ENCODE data around the gene TBC1D20.
"Not testable (repeated sequence)": the region's sequence is repeated elsewhere in the genome, so short reads cannot be mapped to it uniquely, and the experiment has no call there.

TBC1D20 gene

DNA sequence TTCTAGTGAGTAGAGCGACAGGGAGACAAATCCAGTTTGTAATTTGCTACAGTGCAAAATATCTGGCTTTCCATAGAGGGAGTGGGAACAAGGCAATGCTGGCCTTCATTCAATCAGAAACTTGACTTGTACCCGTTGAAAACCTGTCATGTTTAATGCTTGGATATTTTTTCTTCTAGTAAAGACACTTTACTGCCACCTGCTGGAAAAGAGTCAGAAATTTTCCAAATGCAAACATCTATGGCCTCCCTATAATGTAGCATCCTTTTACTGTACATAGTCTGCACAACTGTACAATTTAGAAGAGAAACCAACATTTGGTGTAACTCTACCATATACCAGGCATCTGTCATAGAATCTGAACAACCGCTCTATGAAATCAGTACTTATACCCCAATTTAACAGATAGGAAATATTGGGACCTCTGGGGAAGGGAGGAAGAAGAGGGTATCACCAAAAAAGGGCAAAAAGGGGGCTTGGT, 16.7 kb upstream of the TBC1D20 start:
- no peak overlapping the region for H2AK5ac ChIP-seq (ENCODE audit: low read length, severe bottlenecking)
- H2AFZ ChIP-seq (ENCODE audit: low read depth, low read length) = no peak overlapping the region
- no peak overlapping the region for H4K8ac ChIP-seq (ENCODE audit: low read length)
- no peak overlapping the region for H2BK12ac ChIP-seq (ENCODE audit: low read length in 2 of 2)
- no peak overlapping the region for H3K4me3 ChIP-seq (ENCODE audit: insufficient read depth in 1 of 2, low read depth in 1 of 2, low read length in 2 of 2)
- no peak overlapping the region for H2BK120ac ChIP-seq (ENCODE audit: low read depth, low read length)
- H3K9me3 ChIP-seq (ENCODE audit: control insufficient read depth, low read length) = no peaks in the 10 kb centered on the region
- H3K23ac ChIP-seq (ENCODE audit: low read length in 2 of 2) = no peak overlapping the region
- H4K91ac ChIP-seq (ENCODE audit: low read length) = no peak overlapping the region
- no peaks in the 10 kb centered on the region for H3K27me3 ChIP-seq (ENCODE audit: control insufficient read depth in 1 of 2, insufficient read depth in 1 of 2, low read length in 2 of 2)
- WGBS = 62% methylated on average over 2 of the region's 3 CpGs
- H3K18ac ChIP-seq (ENCODE audit: low read depth in 1 of 2, low read length in 2 of 2) = no peak overlapping the region
- H3K4me2 ChIP-seq (ENCODE audit: low read length, poor library complexity, severe bottlenecking) = no peak overlapping the region
- H3K27ac ChIP-seq (ENCODE audit: low read length, poor library complexity, severe bottlenecking) = no peak overlapping the region
- H3K9ac ChIP-seq (ENCODE audit: low read length) = peak overlapping the region; percentile 31
- H3K79me1 ChIP-seq (replicated peaks; ENCODE audit: low read length, poor library complexity, severe bottlenecking) = peaks cover 27% of the 10 kb centered on the region
- peak; percentile 78 for DNase-seq
- H3K4me1 ChIP-seq (ENCODE audit: control insufficient read depth, insufficient read depth, low read depth, low read length) = no peaks in the 10 kb centered on the region
- H3K4ac ChIP-seq (ENCODE audit: low read depth in 1 of 2, low read length in 2 of 2) = no peak overlapping the region
- no peak overlapping the region for H2BK15ac ChIP-seq (ENCODE audit: low read depth, poor library complexity, severe bottlenecking)
- no peak overlapping the region for H3K14ac ChIP-seq (ENCODE audit: low read length in 2 of 2)
- no peak overlapping the region for H2BK5ac ChIP-seq (ENCODE audit: low read depth, low read length, poor library complexity, severe bottlenecking)
- H3K36me3 ChIP-seq (ENCODE audit: control insufficient read depth in 1 of 2, insufficient read depth in 2 of 2, low read depth in 1 of 2, low read length in 2 of 2) = peaks cover 41 to 42% of the 10 kb centered on the region in 2 experiments

GRCh38 chr20:478010-478948, 15.9 kb upstream of the TBC1D20 start:
- Histone ChIP-seq H3K4me2 (ENCODE audit: low read length, poor library complexity, severe bottlenecking) (no peak overlapping the region), H2AFZ (ENCODE audit: low read depth, low read length) (no peak overlapping the region), H3K36me3 (ENCODE audit: control insufficient read depth in 1 of 2, insufficient read depth in 2 of 2, low read depth in 1 of 2, low read length in 2 of 2) (peaks cover 36 to 39% of the 10 kb centered on the region in 2 experiments), H3K9me3 (ENCODE audit: control insufficient read depth, low read length) (no peaks in the 10 kb centered on the region), H3K23ac (ENCODE audit: low read length in 2 of 2) (no peak overlapping the region), H4K91ac (ENCODE audit: low read length) (no peak overlapping the region), H3K14ac (ENCODE audit: low read length in 2 of 2) (no peak overlapping the region), H3K9ac (ENCODE audit: low read length) (peak overlapping the region; percentile 31), H3K27me3 (ENCODE audit: control insufficient read depth in 1 of 2, insufficient read depth in 1 of 2, low read length in 2 of 2) (no peaks in the 10 kb centered on the region), H2BK15ac (ENCODE audit: low read depth, poor library complexity, severe bottlenecking) (no peak overlapping the region), H2AK5ac (ENCODE audit: low read length, severe bottlenecking) (no peak overlapping the region), H3K4me3 (ENCODE audit: insufficient read depth in 1 of 2, low read depth in 1 of 2, low read length in 2 of 2) (peak overlapping the region in 1 of 2 experiments; percentile 12), H3K79me1 (replicated peaks; ENCODE audit: low read length, poor library complexity, severe bottlenecking) (peaks cover 25% of the 10 kb centered on the region), H3K4ac (ENCODE audit: low read depth in 1 of 2, low read length in 2 of 2) (no peak overlapping the region), H3K4me1 (ENCODE audit: control insufficient read depth, insufficient read depth, low read depth, low read length) (no peaks in the 10 kb centered on the region), H2BK12ac (ENCODE audit: low read length in 2 of 2) (no peak overlapping the region), H4K8ac (ENCODE audit: low read length) (no peak overlapping the region), H2BK120ac (ENCODE audit: low read depth, low read length) (no peak overlapping the region), H3K18ac (ENCODE audit: low read depth in 1 of 2, low read length in 2 of 2) (peak overlapping the region in 1 of 2 experiments; percentile 31), H2BK5ac (ENCODE audit: low read depth, low read length, poor library complexity, severe bottlenecking) (no peak overlapping the region), H3K27ac (ENCODE audit: low read length, poor library complexity, severe bottlenecking) (no peak overlapping the region)
- 96% methylated on average over 6 of the region's 8 CpGs for WGBS
- peak; percentile 69 for DNase-seq

- DNase-seq; H3K27ac ChIP-seq (ENCODE audit: low read length, poor library complexity, severe bottlenecking); H3K4me2 ChIP-seq (ENCODE audit: low read length, poor library complexity, severe bottlenecking); H3K23ac ChIP-seq (ENCODE audit: low read length in 2 of 2); H4K8ac ChIP-seq (ENCODE audit: low read length); H2BK15ac ChIP-seq (ENCODE audit: low read depth, poor library complexity, severe bottlenecking); H3K27me3 ChIP-seq (ENCODE audit: control insufficient read depth in 1 of 2, insufficient read depth in 1 of 2, low read length in 2 of 2); H3K4ac ChIP-seq (ENCODE audit: low read depth in 1 of 2, low read length in 2 of 2); H4K91ac ChIP-seq (ENCODE audit: low read length); H3K18ac ChIP-seq (ENCODE audit: low read depth in 1 of 2, low read length in 2 of 2); H2BK120ac ChIP-seq (ENCODE audit: low read depth, low read length); H3K4me3 ChIP-seq (ENCODE audit: insufficient read depth in 1 of 2, low read depth in 1 of 2, low read length in 2 of 2); H3K4me1 ChIP-seq (ENCODE audit: control insufficient read depth, insufficient read depth, low read depth, low read length); H2BK12ac ChIP-seq (ENCODE audit: low read length in 2 of 2); H3K9me3 ChIP-seq (ENCODE audit: control insufficient read depth, low read length); H3K14ac ChIP-seq (ENCODE audit: low read length in 2 of 2); H2AK5ac ChIP-seq (ENCODE audit: low read length, severe bottlenecking); H2AFZ ChIP-seq (ENCODE audit: low read depth, low read length); H2BK5ac ChIP-seq (ENCODE audit: low read depth, low read length, poor library complexity, severe bottlenecking): not testable (repeated sequence)
- WGBS = 99% methylated on average over 6 of the region's 6 CpGs
- Histone ChIP-seq H3K36me3 (ENCODE audit: control insufficient read depth in 1 of 2, insufficient read depth in 2 of 2, low read depth in 1 of 2, low read length in 2 of 2) (peaks cover 27 to 32% of the 10 kb centered on the region in 2 experiments), H3K79me1 (replicated peaks; ENCODE audit: low read length, poor library complexity, severe bottlenecking) (peaks cover 18% of the 10 kb centered on the region), H3K9ac (ENCODE audit: low read length) (peak overlapping the region; percentile 36)
Observed at GRCh38 chr20:476561-477249, 14.4 kb upstream of the TBC1D20 start.
